ENCODE results near the gene GSN. TPM values are rescaled to one million over a fixed set of nuclear protein-coding genes. Genes with fewer than 3 reads are reported as not detected.

GSN gene
- total and polyA plus RNA-seq, 2 of the 13 experiments (the other 11 are each of a cell fraction or from before 2014, with no cell fraction given), result 294 to 307 TPM

- TF ChIP-seq ZNF407 (CRISPR knock-in tag; IDR thresholded peaks at IDR 0.05; ENCODE audit: not compliant biosample characterization), result no peak
- TF ChIP-seq FLYWCH1 (CRISPR knock-in tag; IDR thresholded peaks at IDR 0.05), result no peak
- no peak for TF ChIP-seq ELF1 (CRISPR knock-in tag; IDR thresholded peaks at IDR 0.05)
- no peak for TF ChIP-seq SMC3 (IDR thresholded peaks at IDR 0.05; ENCODE audit: low read length)
- TF ChIP-seq CEBPG (CRISPR knock-in tag; IDR thresholded peaks at IDR 0.05), result no peak
- TF ChIP-seq ZSCAN22 (CRISPR knock-in tag; IDR thresholded peaks at IDR 0.05), result no peak
- no peak for TF ChIP-seq ZMAT5 (CRISPR knock-in tag; IDR thresholded peaks at IDR 0.05; ENCODE audit: borderline replicate concordance, low read depth)
- peak; percentile 70; the same call in 1 of the 2 replicates for TF ChIP-seq DZIP1 (CRISPR knock-in tag; IDR thresholded peaks at IDR 0.05)
- TF ChIP-seq ZNF34 (CRISPR knock-in tag; IDR thresholded peaks at IDR 0.05; ENCODE audit: borderline replicate concordance), result no peak
- 0 out of 2 replicates have a peak, but pooled peaks have one; percentile 22 for TF ChIP-seq ETV5 (CRISPR knock-in tag; IDR thresholded peaks at IDR 0.05; ENCODE audit: borderline replicate concordance)
- TF ChIP-seq ZNF142 (CRISPR knock-in tag; IDR thresholded peaks at IDR 0.05), result no peak
- TF ChIP-seq GATAD1 (CRISPR knock-in tag; IDR thresholded peaks at IDR 0.05), result no peak
- TF ChIP-seq CHD4 (IDR thresholded peaks at IDR 0.05; ENCODE audit: borderline replicate concordance, low read length), result no peak
These were observed 27.8 kb downstream of the GSN start (continued) for GRCh38 chr9:121295662-121296191.

Data from HepG2 (cell line).